ENCODE data around the gene ZYX.

- no peak for TF ChIP-seq CTCF (conservative IDR thresholded peaks at IDR 0.05; ENCODE audit: low read depth, low read length)
- no peak for TF ChIP-seq EZH2 (IDR thresholded peaks at IDR 0.05; ENCODE audit: borderline replicate concordance, low read depth, low read length, poor library complexity, severe bottlenecking)
Measured at GRCh38 chr7:143347950-143348349, 33.2 kb upstream of the ZYX start.

All from A673 (cell line).